OCI-LY7 (cell line): ENCODE data around the gene RIMS1. TPM values are rescaled to one million over a fixed set of nuclear protein-coding genes. Genes with fewer than 3 reads are reported as not detected.

ENCODE experiments used
- BruUV-seq: library from RNA; stranded (reverse); fragments of 400-500 nt; replicated peaks from 2 replicates; lab custom pipeline; 2021; lab: Mats Ljungman, UMichigan
- CTCF ChIA-PET: fragments of 300-600 bp; sonication (Branson Sonifier 250); formaldehyde crosslinking; loops from one replicate; lab custom pipeline; 2022; ENCODE audit warnings: antibody characterized with exemption; ENCODE audit not compliant: unreplicated experiment; lab: Charles Lee
- POLR2A ChIA-PET: fragments of 300-600 bp; sonication (Branson Sonifier 250); formaldehyde crosslinking; loops from one replicate; lab custom pipeline; 2022; ENCODE audit warnings: antibody characterized with exemption; lab: Charles Lee
- DNase-seq: peaks from one replicate; pipeline ENCODE4 v3.0.0-alpha.2; 2015; ENCODE audit warnings: low spot score
- H2AFZ ChIP-seq: fragments of 200-600 bp; sonication (generic), shearing (Covaris generic); 2 replicates; pipeline ENCODE4 v1.6.1; 2014; ENCODE audit warnings: mild to moderate bottlenecking, antibody characterized with exemption, low read length, moderate library complexity
- H3K27ac ChIP-seq: fragments of 200-600 bp; sonication (generic); 2 replicates; pipeline ENCODE4 v1.5.1; 2014; ENCODE audit warnings: mixed run types, low read depth, mild to moderate bottlenecking, moderate library complexity, low read length, inconsistent platforms; ENCODE audit not compliant: poor library complexity, severe bottlenecking
- H3K36me3 ChIP-seq: fragments of 200-600 bp; sonication (generic); 2 replicates; pipeline ENCODE4 v1.6.1; 2014; ENCODE audit warnings: mild to moderate bottlenecking, antibody characterized with exemption, low read length, moderate library complexity, mixed read lengths; ENCODE audit not compliant: insufficient read depth
- H3K4me1 ChIP-seq: fragments of 200-600 bp; sonication (generic); 2 replicates; pipeline ENCODE4 v1.5.1; 2014; ENCODE audit warnings: mild to moderate bottlenecking, low read length; ENCODE audit not compliant: insufficient read depth, poor library complexity, severe bottlenecking
- H3K4me2 ChIP-seq: fragments of 200-600 bp; sonication (generic); 2 replicates; pipeline ENCODE4 v1.6.1; 2014; ENCODE audit warnings: mild to moderate bottlenecking, low read length
- H3K4me3 ChIP-seq: fragments of 200-600 bp; sonication (generic); 2 replicates; pipeline ENCODE4 v1.5.1; 2014; ENCODE audit warnings: mild to moderate bottlenecking, low read depth, low read length; ENCODE audit not compliant: poor library complexity, severe bottlenecking
- H3K79me2 ChIP-seq: fragments of 200-600 bp; sonication (generic); 2 replicates; pipeline ENCODE4 v1.6.1; 2016; ENCODE audit warnings: low read depth, mild to moderate bottlenecking, low read length, moderate library complexity, mixed read lengths; ENCODE audit not compliant: insufficient read depth
- H3K9me2 ChIP-seq: fragments of 200-600 bp; sonication (generic); 2 replicates; pipeline ENCODE4 v1.6.1; 2016; ENCODE audit warnings: mild to moderate bottlenecking, low read length, mixed read lengths; ENCODE audit not compliant: insufficient read depth
- H3K9me3 ChIP-seq: fragments of 200-600 bp; sonication (generic); 2 replicates; pipeline ENCODE4 v1.6.1; 2014; ENCODE audit warnings: mild to moderate bottlenecking, mixed run types, low read length, mixed read lengths
- H4K20me1 ChIP-seq: fragments of 200-600 bp; sonication (generic); 2 replicates; pipeline ENCODE4 v1.6.1; 2014; ENCODE audit warnings: mild to moderate bottlenecking, antibody characterized with exemption, low read length, moderate library complexity, mixed read lengths; ENCODE audit not compliant: insufficient read depth
- CTCF ChIP-seq: fragments of 200-600 bp; sonication (generic); conservative IDR thresholded peaks from 2 replicates; pipeline ENCODE4 v1.5.1; 2014; ENCODE audit warnings: mild to moderate bottlenecking, antibody characterized with exemption, low read length, moderate library complexity, mixed read lengths
- EZH2phosphoT487 ChIP-seq: fragments of 200-600 bp; sonication (generic); IDR thresholded peaks from 2 replicates; pipeline ENCODE4 v1.6.1; 2018; ENCODE audit warnings: low read depth, borderline replicate concordance, mild to moderate bottlenecking, mixed run types, antibody characterized with exemption, low read length, moderate library complexity, mixed read lengths
- intact Hi-C: fragments of 100-400 bp; cut with micrococcal nuclease; formaldehyde crosslinking; loops from one replicate; pipeline ENCODE4 v1.10.0; 2022; ENCODE audit not compliant: unreplicated experiment
- total RNA-seq, 2 experiments: library from RNA; depleted of rRNA in 1 of 2; stranded (reverse); fragments of >200 nt in 1 of 2; shearing (Covaris generic) in 1 of 2; gene quantifications; 2 replicates each; pipeline ENCODE4 v1.2.3, GENCODE V29; 2014 to 2022

RIMS1 gene
- total RNA-seq, 2 experiments from 2014 or later = not detected

- ChIA-PET CTCF (no interaction called here), POLR2A (interaction anchor here (0.6 kb wide), 1 partner anchor 81 kb away, joined by 3 read pairs; no protein-coding TSS in a partner anchor)
- Histone ChIP-seq H3K36me3 (no peaks in the 10 kb centered on the region), H3K4me2 (no peak overlapping the region), H3K4me3 (no peak overlapping the region), H3K4me1 (no peaks in the 10 kb centered on the region), H3K79me2 (no peaks in the 10 kb centered on the region), H3K9me2 (no peaks in the 10 kb centered on the region), H4K20me1 (no peaks in the 10 kb centered on the region), H3K9me3 (no peaks in the 10 kb centered on the region), H3K27ac (no peak overlapping the region), H2AFZ (no peak overlapping the region)
- TF ChIP-seq EZH2phosphoT487 = no peak
- TF ChIP-seq CTCF = no peak
- intact Hi-C loops = no loop called here
- DNase-seq = no peak
- BruUV-seq = no TSS peak
Observed at GRCh38 chr6:72205500-72205899, 319.1 kb downstream of the RIMS1 start.

GRCh38 chr6:72206606-72207005 is 320.3 kb downstream of the RIMS1 start:
- H3K4me3 ChIP-seq = no peak overlapping the region

More at GRCh38 chr6:72206606-72207005, 320.3 kb downstream of the RIMS1 start:
- Histone ChIP-seq H3K9me2 (no peaks in the 10 kb centered on the region), H3K79me2 (no peaks in the 10 kb centered on the region), H3K9me3 (no peaks in the 10 kb centered on the region), H2AFZ (no peak overlapping the region), H3K4me1 (no peaks in the 10 kb centered on the region), H3K27ac (no peak overlapping the region), H4K20me1 (no peaks in the 10 kb centered on the region), H3K4me2 (no peak overlapping the region), H3K36me3 (no peaks in the 10 kb centered on the region)
- no TSS peak for BruUV-seq
- POLR2A ChIA-PET = no interaction called here
- intact Hi-C loops = no loop called here
- CTCF ChIA-PET = no interaction called here
- no peak for TF ChIP-seq CTCF
- no peak for TF ChIP-seq EZH2phosphoT487
- no peak for DNase-seq
